HepG2 (cell line): ENCODE measurements around the gene CFAP70.

ENCODE experiments used
- AGO1 ChIP-seq: fragments of 200-400 bp; formaldehyde crosslinking; IDR thresholded peaks from 2 replicates; pipeline ENCODE4 v1.6.1; 2017; ENCODE audit warnings: mild to moderate bottlenecking, low read depth, low read length, moderate library complexity; ENCODE audit not compliant: poor library complexity, severe bottlenecking
- KDM4B ChIP-seq: sonication (generic); formaldehyde crosslinking; IDR thresholded peaks from 2 replicates; pipeline ENCODE4 v1.4.0; 2020; ENCODE audit warnings: missing genetic modification reagents
- SRF ChIP-seq: IDR thresholded peaks from 2 replicates; pipeline ENCODE4 v1.6.1; 2011; ENCODE audit warnings: mild to moderate bottlenecking, low read depth, low read length, moderate library complexity
- USF2 ChIP-seq, 2 experiments: sonication (generic) in 1 of 2; formaldehyde crosslinking in 1 of 2; IDR thresholded peaks; 2 replicates each; pipeline versions ENCODE4 v1.5.1 to v1.6.1; 2011 to 2020; ENCODE audit warnings: borderline replicate concordance in 1 of 2, low read depth in 1 of 2, low read length in 1 of 2, mild to moderate bottlenecking in 1 of 2, missing genetic modification reagents in 1 of 2, moderate library complexity in 1 of 2
- ZNF678 ChIP-seq: sonication (generic); formaldehyde crosslinking; IDR thresholded peaks from 2 replicates; pipeline ENCODE4 v1.4.0; 2020; ENCODE audit warnings: mild to moderate bottlenecking, missing genetic modification reagents

- TF ChIP-seq KDM4B (CRISPR knock-in tag) = no peak
- no peak for TF ChIP-seq USF2 (IDR thresholded peaks at IDR 0.05; ENCODE audit: low read depth, low read length)
- TF ChIP-seq USF2 (CRISPR knock-in tag; IDR thresholded peaks at IDR 0.05; ENCODE audit: borderline replicate concordance) = no peak
- TF ChIP-seq ZNF678 (CRISPR knock-in tag) = no peak
- no peak for TF ChIP-seq SRF
- TF ChIP-seq AGO1 = no peak
These were observed 18.0 kb upstream of the CFAP70 start for GRCh38 chr10:73376679-73377078.
